SK-N-SH (cell line): ENCODE results near the gene MAP3K1. TPM values are rescaled to one million over a fixed set of nuclear protein-coding genes. Genes with fewer than 3 reads are reported as not detected.

Experiments
- CTCF ChIA-PET: fragments of 300-600, 350-600 bp; formaldehyde crosslinking; extraction: SDS; loops from one replicate; lab custom pipeline; 2021; lab: Yijun Ruan, JAX
- POLR2A ChIA-PET: fragments of 350-600 bp; sonication (Branson Sonifier 250); formaldehyde crosslinking; extraction: SDS; loops from one replicate; lab custom pipeline; 2020; ENCODE audit warnings: antibody characterized with exemption, inconsistent platforms; lab: Yijun Ruan, JAX
- DNase-seq: peaks from one replicate; pipeline ENCODE4 v3.0.0; 2012
- H2AFZ ChIP-seq: fragments of 200-600 bp; sonication (generic); 2 replicates; pipeline ENCODE4 v1.8.1; 2016; ENCODE audit warnings: antibody characterized with exemption, mild to moderate bottlenecking, low read depth
- H3F3A ChIP-seq: fragments of 200-600 bp; sonication (generic); replicated peaks from 2 replicates; pipeline ENCODE3; 2016; ENCODE audit warnings: antibody characterized with exemption, mild to moderate bottlenecking; ENCODE audit not compliant: insufficient read depth
- H3K27ac ChIP-seq, 2 experiments: fragments of 200-500 bp in 1 of 2; fragments of 200-600 bp in 1 of 2; sonication (Bioruptor generic) in 1 of 2; sonication (generic), shearing (Covaris generic) in 1 of 2; 2 replicates each; pipeline versions ENCODE4 v1.5.1 to v1.6.1; 2014 to 2016; ENCODE audit warnings: low read depth in 2 of 2, inconsistent platforms in 1 of 2, low read length in 1 of 2, mild to moderate bottlenecking in 1 of 2, mixed read lengths in 1 of 2
- H3K27me3 ChIP-seq: fragments of 200-600 bp; sonication (generic), shearing (Covaris generic); 2 replicates; pipeline ENCODE4 v1.6.1; 2016; ENCODE audit warnings: mixed run types; ENCODE audit not compliant: insufficient read depth
- H3K36me3 ChIP-seq, 2 experiments: fragments of 200-500 bp in 1 of 2; fragments of 200-600 bp in 1 of 2; sonication (Bioruptor generic) in 1 of 2; sonication (generic) in 1 of 2; replicated peaks in 1 of 2; 2 replicates each; pipeline versions ENCODE3 to v1.5.1; 2014 to 2016; ENCODE audit warnings: low read length in 1 of 2, mild to moderate bottlenecking in 1 of 2; ENCODE audit not compliant: insufficient read depth in 2 of 2, control insufficient read depth in 1 of 2
- H3K4me1 ChIP-seq, 2 experiments: fragments of 200-500 bp in 1 of 2; fragments of 200-600 bp in 1 of 2; sonication (Bioruptor generic) in 1 of 2; sonication (generic), shearing (Covaris generic) in 1 of 2; 2 replicates each; pipeline versions ENCODE4 v1.5.1 to v1.6.1; 2014 to 2016; ENCODE audit warnings: low read depth in 1 of 2, low read length in 1 of 2, mixed run types in 1 of 2; ENCODE audit not compliant: insufficient read depth in 2 of 2, control insufficient read depth in 1 of 2
- H3K4me2 ChIP-seq: fragments of 200-600 bp; sonication (generic), shearing (Covaris generic); 2 replicates; pipeline ENCODE4 v1.6.1; 2017; ENCODE audit warnings: mixed run types
- H3K4me3 ChIP-seq, 2 experiments: fragments of 200-500 bp in 1 of 2; fragments of 200-600 bp in 1 of 2; sonication (Bioruptor generic) in 1 of 2; sonication (generic), shearing (Covaris generic) in 1 of 2; 2 replicates each; pipeline versions ENCODE4 v1.5.1 to v1.8.1; 2014 to 2016; ENCODE audit warnings: low read depth in 2 of 2, inconsistent platforms in 1 of 2, low read length in 1 of 2, mild to moderate bottlenecking in 1 of 2, mixed read lengths in 1 of 2, moderate library complexity in 1 of 2
- H3K79me2 ChIP-seq: fragments of 200-600 bp; sonication (generic); 2 replicates; pipeline ENCODE4 v1.8.1; 2017; ENCODE audit warnings: mild to moderate bottlenecking; ENCODE audit not compliant: insufficient read depth
- H3K9ac ChIP-seq: fragments of 200-600 bp; sonication (generic); 2 replicates; pipeline ENCODE4 v1.6.1; 2017; ENCODE audit warnings: mixed run types
- H3K9me2 ChIP-seq: fragments of 200-600 bp; sonication (generic); 2 replicates; pipeline ENCODE4 v1.6.1; 2017; ENCODE audit warnings: mixed run types
- H3K9me3 ChIP-seq: fragments of 200-600 bp; sonication (generic); 2 replicates; pipeline ENCODE4 v1.6.1; 2017; ENCODE audit warnings: mixed run types, mild to moderate bottlenecking, moderate library complexity
- H4K20me1 ChIP-seq: fragments of 200-600 bp; sonication (generic); 2 replicates; pipeline ENCODE4 v1.6.1; 2017; ENCODE audit warnings: mild to moderate bottlenecking, mixed run types; ENCODE audit not compliant: insufficient read depth
- CHD2 ChIP-seq: fragments of 150-350 bp; IDR thresholded peaks from 2 replicates; pipeline ENCODE4 v1.6.1; 2018; ENCODE audit warnings: low read length; ENCODE audit not compliant: partially characterized antibody
- EP300 ChIP-seq, 2 experiments: IDR thresholded peaks; 2 replicates each; pipeline versions ENCODE4 v1.4.0 to v1.6.1; 2012; ENCODE audit warnings: borderline replicate concordance in 1 of 2, low read depth in 1 of 2, low read length in 1 of 2
- MEF2A ChIP-seq: IDR thresholded peaks from 2 replicates; pipeline ENCODE4 v1.4.0; 2012; ENCODE audit warnings: low read depth, borderline replicate concordance
- MXI1 ChIP-seq: IDR thresholded peaks from 2 replicates; pipeline ENCODE4 v1.6.1; 2012; ENCODE audit warnings: mild to moderate bottlenecking, low read depth, low read length, improper control_type of control experiment
- NFIC ChIP-seq: IDR thresholded peaks from 2 replicates; pipeline ENCODE4 v1.4.0; 2012; ENCODE audit warnings: borderline replicate concordance
- NRF1 ChIP-seq: IDR thresholded peaks from 2 replicates; pipeline ENCODE4 v1.6.1; 2012; ENCODE audit warnings: low read depth, mild to moderate bottlenecking, low read length
- RCOR1 ChIP-seq: fragments of 150-350 bp; IDR thresholded peaks from 2 replicates; pipeline ENCODE4 v1.6.1; 2017; ENCODE audit warnings: antibody characterized with exemption, low read length
- REST ChIP-seq: IDR thresholded peaks from 2 replicates; pipeline ENCODE4 v1.6.1; 2012; ENCODE audit warnings: mild to moderate bottlenecking, low read depth, low read length, moderate library complexity
- SIN3A ChIP-seq: IDR thresholded peaks from 2 replicates; pipeline ENCODE4 v1.6.1; 2012; ENCODE audit warnings: low read depth, mild to moderate bottlenecking, low read length, moderate library complexity, borderline replicate concordance
- SMC3 ChIP-seq: IDR thresholded peaks from 2 replicates; pipeline ENCODE4 v1.6.1; 2012; ENCODE audit warnings: low read depth, low read length, improper control_type of control experiment
- TAF1 ChIP-seq: IDR thresholded peaks from 2 replicates; pipeline ENCODE4 v1.6.1; 2012; ENCODE audit warnings: low read depth, mild to moderate bottlenecking, low read length, moderate library complexity, borderline replicate concordance
- TCF12 ChIP-seq: IDR thresholded peaks from 2 replicates; pipeline ENCODE4 v1.4.0; 2012
- USF2 ChIP-seq: fragments of 150-350 bp; IDR thresholded peaks from 2 replicates; pipeline ENCODE4 v1.6.1; 2017; ENCODE audit warnings: antibody characterized with exemption, low read length, low read depth, borderline replicate concordance
- WGBS: methylation state at CpG from one replicate; pipeline ENCODE4 v1.1.6; 2017; ENCODE audit warnings: low lambda C conversion rate; 5-methylcytosine and 5-hydroxymethylcytosine counted together
- polyA plus RNA-seq, 3 experiments: library from polyadenylated mRNA; depleted of rRNA; stranded (reverse); fragments of >200 nt; gene quantifications; 2 replicates each; pipeline ENCODE4 v1.2.3, GENCODE V29; 2012
- TF ChIP-seq, protein P1 (sequence below): IDR thresholded peaks from 2 replicates; pipeline ENCODE4; 2012
- TF ChIP-seq, protein P2 (sequence below): IDR thresholded peaks from 2 replicates; pipeline ENCODE4 v1.4.0; 2012; ENCODE audit warnings: low read depth, borderline replicate concordance

The MAP3K1 gene
- polyA plus RNA-seq, 1 of the 3 experiments (the other 2 are of a cell fraction) = 2.2 TPM

GRCh38 chr5:56791396-56791795, 24.0 kb upstream of the MAP3K1 start:
- ChIA-PET CTCF (interaction anchor here (0.8 kb wide), 1 partner anchor 10 kb away, joined by 3 read pairs; no protein-coding TSS in a partner anchor), POLR2A (no interaction called here)
- Histone ChIP-seq H3F3A (no peaks in the 10 kb centered on the region), H3K4me1 (no peaks in the 10 kb centered on the region), H3K36me3 (no peaks in the 10 kb centered on the region), H3K79me2 (no peaks in the 10 kb centered on the region), H3K27me3 (no peaks in the 10 kb centered on the region), H3K9me3 (no peaks in the 10 kb centered on the region), H3K27ac (no peak overlapping the region), H2AFZ (no peak overlapping the region), H3K9me2 (no peaks in the 10 kb centered on the region), H4K20me1 (no peaks in the 10 kb centered on the region), H3K4me3 (no peak overlapping the region), H3K4me2 (no peak overlapping the region), H3K9ac (no peak overlapping the region)
- TF ChIP-seq REST (no peak), EP300 (IDR thresholded peaks at IDR 0.05; ENCODE audit: borderline replicate concordance in 1 of 2, low read depth in 1 of 2, low read length in 1 of 2) (no peak), SMC3 (no peak), USF2 (no peak), TAF1 (no peak), MXI1 (no peak), SIN3A (no peak), TCF12 (no peak), MEF2A (no peak)
- TF ChIP-seq, protein P1, sequence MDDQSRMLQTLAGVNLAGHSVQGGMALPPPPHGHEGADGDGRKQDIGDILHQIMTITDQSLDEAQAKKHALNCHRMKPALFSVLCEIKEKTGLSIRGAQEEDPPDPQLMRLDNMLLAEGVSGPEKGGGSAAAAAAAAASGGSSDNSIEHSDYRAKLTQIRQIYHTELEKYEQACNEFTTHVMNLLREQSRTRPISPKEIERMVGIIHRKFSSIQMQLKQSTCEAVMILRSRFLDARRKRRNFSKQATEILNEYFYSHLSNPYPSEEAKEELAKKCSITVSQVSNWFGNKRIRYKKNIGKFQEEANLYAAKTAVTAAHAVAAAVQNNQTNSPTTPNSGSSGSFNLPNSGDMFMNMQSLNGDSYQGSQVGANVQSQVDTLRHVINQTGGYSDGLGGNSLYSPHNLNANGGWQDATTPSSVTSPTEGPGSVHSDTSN = no peak
- DNase-seq = no peak
- 74% methylated on average over 3 of the region's 3 CpGs for WGBS

DNA sequence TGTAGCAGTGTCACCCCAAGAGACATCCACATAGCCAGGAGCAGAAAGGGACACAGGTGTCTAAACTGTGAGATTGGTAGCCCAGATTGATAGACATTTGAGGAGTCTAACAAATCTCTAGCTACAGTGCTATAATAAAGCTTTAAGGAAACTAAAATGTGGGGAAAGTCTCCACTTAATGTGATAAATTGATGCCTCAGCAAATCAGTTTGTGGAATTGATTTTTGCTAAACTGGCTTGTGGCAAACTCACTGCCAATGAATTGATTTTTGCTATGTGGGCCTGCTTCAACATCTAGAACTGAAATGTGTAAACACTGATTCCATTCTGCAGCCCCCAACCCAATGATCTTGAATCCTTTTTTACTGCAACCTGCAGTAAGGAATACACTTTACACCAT, 16.8 kb upstream of the MAP3K1 start:
- H3K4me2 ChIP-seq = no peak overlapping the region
- ChIA-PET POLR2A (no interaction called here), CTCF (no interaction called here)
- peaks cover 4% of the 10 kb centered on the region; the same call in 1 of the 2 replicates for H3K27me3 ChIP-seq
- no peak overlapping the region for H2AFZ ChIP-seq
- H4K20me1 ChIP-seq = no peaks in the 10 kb centered on the region
- no peaks in the 10 kb centered on the region for H3K36me3 ChIP-seq
- H3K9ac ChIP-seq = no peak overlapping the region
- TF ChIP-seq NFIC (no peak), RCOR1 (no peak), CHD2 (no peak), NRF1 (no peak), MXI1 (no peak), USF2 (no peak)
- TF ChIP-seq, protein P1 = no peak
- TF ChIP-seq, protein P2, sequence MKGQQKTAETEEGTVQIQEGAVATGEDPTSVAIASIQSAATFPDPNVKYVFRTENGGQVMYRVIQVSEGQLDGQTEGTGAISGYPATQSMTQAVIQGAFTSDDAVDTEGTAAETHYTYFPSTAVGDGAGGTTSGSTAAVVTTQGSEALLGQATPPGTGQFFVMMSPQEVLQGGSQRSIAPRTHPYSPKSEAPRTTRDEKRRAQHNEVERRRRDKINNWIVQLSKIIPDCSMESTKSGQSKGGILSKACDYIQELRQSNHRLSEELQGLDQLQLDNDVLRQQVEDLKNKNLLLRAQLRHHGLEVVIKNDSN = no peak
- H3F3A ChIP-seq = no peaks in the 10 kb centered on the region
- peaks cover 0 to 6% of the 10 kb centered on the region in 2 experiments; a peak in 2 of 4 replicates for H3K4me1 ChIP-seq
- H3K79me2 ChIP-seq = no peaks in the 10 kb centered on the region
- H3K27ac ChIP-seq = no peak overlapping the region
- H3K9me3 ChIP-seq = no peaks in the 10 kb centered on the region
- H3K9me2 ChIP-seq = no peaks in the 10 kb centered on the region
- H3K4me3 ChIP-seq = no peak overlapping the region
- no peak for DNase-seq
